HK-2 (cell line): ENCODE data around the gene EVC.
"Not testable (repeated sequence)": the region's sequence is repeated elsewhere in the genome, so short reads cannot be mapped to it uniquely, and the experiment has no call there.

Experiments
- DNase-seq: peaks from one replicate; pipeline ENCODE4 v3.0.0-alpha.2; 2018; ENCODE audit not compliant: unreplicated experiment

Gene EVC

DNA sequence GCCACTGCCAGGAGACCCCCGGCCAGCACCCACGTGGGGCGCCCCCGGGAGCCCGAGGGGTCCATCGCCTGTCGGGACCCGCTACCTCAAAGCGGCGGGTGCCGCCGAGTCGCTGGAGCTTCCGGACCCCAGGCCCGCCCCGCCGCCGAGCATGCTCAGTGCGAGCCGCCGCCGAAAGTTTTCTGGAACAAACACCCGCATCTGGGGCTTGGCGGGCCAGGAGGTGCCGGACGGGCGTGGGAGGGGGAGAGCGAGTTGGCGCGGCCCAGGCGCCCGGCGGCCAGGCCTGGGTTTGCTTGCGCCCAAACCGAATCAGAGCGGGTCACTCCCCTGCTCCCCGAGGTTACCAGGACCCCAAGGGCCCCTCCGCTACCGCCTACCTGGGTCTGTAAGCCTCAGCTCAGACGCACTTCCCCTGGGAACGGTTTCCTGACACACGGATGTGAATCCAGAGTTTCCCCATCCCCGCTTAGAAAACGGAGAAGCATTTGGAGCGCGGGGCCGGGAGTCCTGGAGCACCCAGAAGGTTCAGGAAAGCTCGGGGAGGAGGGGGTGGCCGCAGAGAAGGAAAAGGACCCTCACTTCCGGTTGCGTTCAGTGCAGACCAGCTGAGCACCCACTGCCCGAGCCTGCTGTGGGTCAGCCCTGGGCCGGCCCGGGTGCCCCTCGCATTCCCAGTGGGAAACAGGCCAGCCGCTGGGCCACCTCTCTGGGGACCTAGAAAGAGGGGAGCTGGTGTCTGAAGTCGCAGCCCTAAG lies 2.4 kb upstream of the EVC start, which contains the start of gene EVC2:
Gene EVC2, minus strand, starts transcription at position 111 of the 758 bp plus-strand sequence. Its CDS starts 46 bp downstream, at position 65.
- DNase-seq = no peak

DNA sequence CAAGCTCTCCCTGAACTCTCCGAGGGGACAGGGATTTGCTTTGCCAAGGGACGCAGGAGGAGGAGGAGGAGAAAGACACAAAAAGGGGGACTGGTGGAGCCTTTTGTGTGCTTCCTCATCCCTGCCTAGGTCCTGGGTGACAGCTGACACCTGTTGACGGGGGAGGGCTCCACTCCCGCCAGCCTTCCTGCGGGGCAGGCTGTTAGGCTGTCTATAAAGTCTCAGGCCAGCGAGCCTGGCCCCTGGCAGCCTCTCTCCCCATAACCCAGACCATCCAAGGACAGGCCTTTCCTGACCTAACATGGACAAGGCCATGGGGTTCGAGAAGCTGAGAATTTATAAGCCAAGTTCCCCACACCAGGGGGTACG lies 1.8 kb upstream of the EVC start:
- peak; percentile 26 for DNase-seq

- no peak for DNase-seq
Measured at GRCh38 chr4:5710065-5710960, 688 bp upstream of the EVC start.

GRCh38 chr4:5711479-5712184 lies 631 bp downstream of the EVC start:
- DNase-seq = peak; percentile 70

DNA sequence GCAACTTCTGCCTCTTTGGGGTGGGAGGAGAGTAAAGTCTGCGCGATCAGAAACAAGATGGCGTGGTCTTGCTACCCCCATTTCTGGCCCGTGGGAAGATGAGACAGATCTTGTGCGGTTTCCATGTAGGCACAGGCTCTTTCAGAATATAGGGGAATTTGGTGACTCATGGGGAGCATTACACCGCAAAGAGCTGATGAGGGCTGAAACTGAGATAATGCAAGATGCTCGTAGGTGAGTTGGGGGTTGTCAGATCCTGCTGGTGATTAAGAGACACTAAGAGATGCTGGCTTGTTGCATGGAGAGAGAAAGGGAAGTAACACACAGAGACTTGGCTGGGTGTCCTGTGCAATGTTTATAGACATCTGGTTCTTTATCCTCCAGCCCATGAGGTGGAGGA lies 1.5 kb downstream of the EVC start:
- DNase-seq = peak; percentile 65

GRCh38 chr4:5712931-5713330 lies 1.9 kb downstream of the EVC start:
- no peak for DNase-seq

- no peak for DNase-seq
Measured at GRCh38 chr4:5713861-5714260, 2.9 kb downstream of the EVC start.

DNA sequence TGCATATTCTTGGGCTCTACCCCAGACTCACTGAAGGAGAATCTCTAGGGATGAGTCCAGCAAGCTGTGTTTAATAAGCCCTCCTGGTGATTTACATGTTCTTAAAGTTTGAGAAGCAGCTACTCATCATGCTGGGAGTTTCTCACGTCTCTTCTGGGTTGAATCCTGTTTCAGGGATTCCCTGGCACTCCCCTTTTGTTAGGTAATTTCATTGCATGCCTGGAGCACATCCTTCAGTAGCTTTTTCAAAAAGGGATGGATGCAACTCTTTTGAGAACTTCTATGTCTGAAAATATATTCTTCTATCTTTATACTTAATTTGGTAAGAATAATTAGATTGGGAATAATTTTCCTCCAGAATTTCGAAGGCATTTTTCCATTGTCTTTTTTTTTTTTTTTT lies 4.4 kb downstream of the EVC start:
- no peak for DNase-seq

DNA sequence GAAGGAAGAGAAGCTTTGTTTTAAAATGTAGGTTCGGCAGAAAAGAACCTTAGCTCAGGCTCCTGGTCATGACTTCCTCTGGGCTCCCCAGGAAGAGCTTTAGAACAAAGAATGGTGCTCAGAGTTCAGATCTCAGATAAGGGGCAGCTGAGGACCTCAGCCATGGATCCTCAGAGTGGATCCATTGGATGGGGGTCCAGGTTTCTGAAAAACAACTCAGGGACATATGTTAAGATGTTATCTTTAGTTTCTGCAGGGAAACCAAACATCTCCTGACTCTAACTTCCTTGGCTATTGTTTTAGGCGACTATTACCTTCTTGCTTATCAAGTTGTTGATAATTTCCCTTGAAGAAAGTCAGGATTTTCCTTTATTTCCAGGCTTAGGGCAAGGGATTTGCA lies 5.4 kb downstream of the EVC start:
- no peak for DNase-seq

- no peak for DNase-seq
Measured at GRCh38 chr4:5717449-5718158, 6.6 kb downstream of the EVC start.

DNA sequence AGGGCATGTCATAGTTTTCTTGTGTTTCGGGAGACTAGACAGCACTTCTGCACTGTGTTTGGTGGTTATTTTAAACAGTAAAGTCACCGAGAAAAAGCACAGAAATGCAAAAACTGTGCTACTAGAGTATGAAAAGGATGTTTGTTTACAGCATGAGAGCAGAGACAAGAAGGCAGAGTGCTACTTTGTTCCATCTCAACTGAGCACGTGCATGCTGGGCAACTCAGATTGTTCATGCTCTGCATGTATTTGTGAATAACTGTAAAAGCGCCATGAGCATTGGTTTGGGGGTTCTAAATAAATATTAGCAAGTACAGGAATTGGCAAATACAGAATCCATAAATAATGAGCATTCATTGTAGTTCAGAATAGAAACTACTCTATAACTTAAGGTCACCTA lies 7.4 kb downstream of the EVC start:
- no peak for DNase-seq

DNA sequence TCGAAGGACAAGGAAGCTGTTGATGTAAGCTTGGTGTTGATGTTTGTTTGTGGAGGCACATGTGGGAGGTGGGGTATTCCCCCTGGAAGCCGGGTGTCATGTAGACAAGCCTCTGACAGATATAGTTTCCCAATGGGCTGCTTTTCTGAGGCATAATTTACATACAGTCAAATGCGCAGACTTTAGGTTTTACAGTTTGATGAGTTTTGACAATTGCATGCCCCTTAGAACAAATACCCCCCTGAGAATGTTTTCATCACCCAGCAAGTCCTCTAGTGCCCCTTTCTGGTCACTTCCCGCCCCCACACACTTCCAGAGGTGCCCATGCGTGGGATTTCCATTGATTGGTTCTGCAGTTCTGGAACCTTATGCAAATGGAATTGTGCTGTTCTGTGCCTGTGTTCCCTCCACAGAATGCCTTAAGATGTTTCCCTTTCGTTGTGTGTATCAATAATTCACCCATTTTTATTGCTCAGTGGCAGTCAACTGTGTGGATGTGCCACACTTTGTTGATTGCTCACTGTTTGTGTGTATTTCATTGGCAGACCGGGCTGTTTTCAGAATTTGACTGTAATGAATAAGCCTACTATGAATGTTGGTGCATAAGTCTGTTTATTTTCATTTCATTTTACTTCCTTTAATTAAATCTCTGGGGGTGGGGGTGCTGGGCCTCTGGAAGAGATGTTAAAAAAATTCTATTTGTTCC lies 8.5 kb downstream of the EVC start:
- no peak for DNase-seq

GRCh38 chr4:5720157-5720850 lies 9.3 kb downstream of the EVC start:
- DNase-seq = no peak

- DNase-seq = no peak
Measured at GRCh38 chr4:5720980-5721379, 10.0 kb downstream of the EVC start.

DNA sequence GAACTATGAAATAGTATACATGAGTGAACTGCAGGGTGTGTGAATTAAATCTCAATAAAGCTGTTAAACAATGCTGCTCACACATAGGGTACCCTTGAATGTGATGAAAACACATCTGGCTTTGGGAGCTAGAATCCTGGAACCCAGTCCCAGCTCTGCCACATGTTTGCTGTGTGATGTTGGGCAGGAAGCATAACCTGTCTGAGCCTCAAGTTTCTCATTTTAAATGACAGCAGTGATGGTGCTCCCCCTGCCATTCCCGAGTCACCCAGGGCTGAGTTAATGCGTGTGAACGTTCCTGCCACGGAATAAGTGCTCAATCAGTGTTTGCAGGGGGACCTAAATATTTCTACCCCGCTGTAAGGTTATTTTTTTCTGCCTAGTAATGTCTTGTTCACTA lies 10.9 kb downstream of the EVC start:
- DNase-seq = no peak

DNA sequence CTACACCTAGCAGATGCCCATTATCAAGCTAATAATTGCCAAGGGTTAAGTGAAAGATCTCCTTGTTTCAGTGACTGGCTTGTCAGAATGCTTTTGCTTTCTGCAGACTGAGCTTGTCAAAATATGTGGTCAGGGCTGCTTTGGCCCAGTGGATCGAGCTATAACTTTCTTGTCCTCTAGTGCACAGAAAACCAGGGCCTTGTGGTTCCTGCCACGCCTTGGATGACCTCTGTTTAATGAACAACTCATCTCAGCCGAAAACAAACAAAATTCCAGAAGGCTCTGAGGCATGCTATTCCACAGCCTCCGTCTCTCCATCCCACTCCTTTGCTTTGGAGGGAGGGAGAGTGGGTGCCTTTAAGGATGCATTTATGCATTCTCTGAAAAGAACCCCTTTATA lies 11.3 kb downstream of the EVC start:
- DNase-seq = peak; percentile 85

DNA sequence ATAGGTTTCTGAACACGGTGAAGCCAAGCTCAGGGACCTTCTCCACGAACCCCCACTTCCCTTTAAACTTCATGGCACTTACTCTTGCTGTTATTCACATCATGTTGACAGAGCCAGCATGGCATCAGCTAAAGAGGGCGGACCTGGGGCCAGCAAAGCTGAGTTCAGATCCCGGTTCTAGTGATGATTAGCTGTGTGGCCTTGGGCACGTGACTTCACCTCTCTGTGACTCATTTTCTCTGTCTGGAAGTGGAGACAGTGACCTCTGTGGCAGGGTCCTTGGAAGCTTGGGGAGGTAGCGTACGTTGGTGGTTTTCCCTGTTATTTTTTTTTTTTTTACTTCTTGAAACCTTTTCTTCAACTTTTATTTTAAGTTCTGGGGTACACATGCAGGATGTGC lies 13.4 kb downstream of the EVC start:
- peak; percentile 76 for DNase-seq

GRCh38 chr4:5728412-5728811 lies 17.4 kb downstream of the EVC start:
- not testable (repeated sequence) for DNase-seq

DNA sequence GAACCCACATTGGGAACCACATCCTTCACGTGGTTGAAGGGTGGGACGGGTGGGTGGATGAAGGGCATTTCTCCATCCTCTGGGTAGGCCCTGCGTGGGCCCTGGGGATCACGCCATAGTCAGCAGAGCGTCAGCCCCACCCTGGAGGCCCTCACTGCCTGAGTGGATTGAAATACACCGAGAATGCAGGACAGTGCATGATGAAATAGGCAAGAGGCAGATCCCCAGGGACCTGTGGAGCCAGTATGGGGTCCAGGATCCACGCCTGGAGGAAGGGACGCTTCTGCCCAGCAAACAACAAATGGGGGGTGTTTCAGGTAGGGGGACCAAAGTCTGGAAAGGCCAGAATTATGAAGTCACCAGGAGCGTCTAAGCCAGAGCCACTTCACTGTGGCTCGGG lies 19.4 kb downstream of the EVC start:
- no peak for DNase-seq
